K562 (cell line): ENCODE measurements around the gene FBN1. TPM values are rescaled to one million over a fixed set of nuclear protein-coding genes. Genes with fewer than 3 reads are reported as not detected.
A peak's percentile ranks its signal among the peaks of the same experiment; 100 is the strongest.

Source experiments
- ATAC-seq: fragments of 200-7000 bp; cut with Tn5 transposase; 3 replicates; pipeline ENCODE4 v1.9.1; 2020; ENCODE audit warnings: moderate library complexity
- BruUV-seq: library from RNA; stranded (reverse); fragments of 400-500 nt; replicated peaks from 2 replicates; lab custom pipeline; 2021; lab: Mats Ljungman, UMichigan
- CTCF ChIA-PET: fragments of 300-600 bp; formaldehyde crosslinking; extraction: SDS; loops from one replicate; lab custom pipeline; 2021; ENCODE audit warnings: low intra/inter-chr PET ratio; lab: Yijun Ruan, JAX
- POLR2A ChIA-PET: fragments of 300-600, 350-650 bp; sonication (Branson Sonifier 250); formaldehyde crosslinking; extraction: SDS; loops from one replicate; lab custom pipeline; 2021; ENCODE audit warnings: antibody characterized with exemption, inconsistent platforms; lab: Yijun Ruan, JAX
- DNase-seq, 4 experiments: peaks; one replicate each; pipeline versions ENCODE4 v3.0.0 to v3.0.0-alpha.2; 2011 to 2018; ENCODE audit warnings: low spot score in 3 of 4, mixed read lengths in 3 of 4; ENCODE audit errors: extremely low read depth in 1 of 4
- FAIRE-seq: peaks from 2 replicates; lab custom pipeline; 2011; peaks lifted over from hg19 to GRCh38; lab: Jason Lieb, UNC
- H2AFZ ChIP-seq: 2 replicates; pipeline ENCODE4 v1.6.0; 2011; ENCODE audit warnings: low read depth, low read length, control low read depth, inconsistent platforms
- H3K27ac ChIP-seq: fragments of 200-600 bp; 3 replicates; pipeline ENCODE4 v1.8.0; 2011; ENCODE audit warnings: low read depth, mild to moderate bottlenecking, control low read depth, inconsistent platforms, low read length, moderate library complexity, mixed read lengths; ENCODE audit errors: extremely low read depth
- H3K27me3 ChIP-seq, 2 experiments: fragments of 300-600 bp in 1 of 2; 2 replicates in 1 of 2; 3 replicates in 1 of 2; pipeline versions ENCODE4 v1.6.0 to v1.8.0; 2011; ENCODE audit warnings: inconsistent platforms in 2 of 2, low read length in 2 of 2, mild to moderate bottlenecking in 1 of 2, mixed read lengths in 1 of 2, moderate library complexity in 1 of 2; ENCODE audit not compliant: control insufficient read depth in 2 of 2, insufficient read depth in 2 of 2
- H3K36me3 ChIP-seq: fragments of 300-600 bp; 3 replicates; pipeline ENCODE4 v1.8.0; 2011; ENCODE audit warnings: mild to moderate bottlenecking, low read length, inconsistent platforms; ENCODE audit not compliant: control insufficient read depth, insufficient read depth
- H3K4me1 ChIP-seq, 2 experiments: fragments of 200-600 bp in 1 of 2; replicated peaks in 1 of 2; 2 replicates in 1 of 2; 3 replicates in 1 of 2; pipeline versions ENCODE4 v1.5.1 to v1.8.0; 2011; ENCODE audit warnings: inconsistent platforms in 2 of 2, low read length in 2 of 2, mild to moderate bottlenecking in 1 of 2, mixed read lengths in 1 of 2, moderate library complexity in 1 of 2; ENCODE audit not compliant: control insufficient read depth in 2 of 2, insufficient read depth in 2 of 2
- H3K4me2 ChIP-seq: 2 replicates; pipeline ENCODE4 v1.6.1; 2011; ENCODE audit warnings: low read length, control low read depth, inconsistent platforms, mixed read lengths; ENCODE audit not compliant: insufficient read depth
- H3K4me3 ChIP-seq: fragments of 200-600 bp; sonication (generic), shearing (Covaris generic); 2 replicates; pipeline ENCODE4 v1.5.1; 2016; ENCODE audit warnings: control low read depth, inconsistent platforms
- H3K79me2 ChIP-seq: fragments of 200-600 bp; 3 replicates; pipeline ENCODE4 v1.8.0; 2011; ENCODE audit warnings: low read length, inconsistent platforms; ENCODE audit not compliant: control insufficient read depth, insufficient read depth
- H3K9ac ChIP-seq, 2 experiments: 2 replicates each; pipeline versions ENCODE4 v1.6.0 to v1.6.1; 2011; ENCODE audit warnings: low read depth in 2 of 2, low read length in 2 of 2, control low read depth in 1 of 2, inconsistent platforms in 1 of 2, mild to moderate bottlenecking in 1 of 2, mixed read lengths in 1 of 2; ENCODE audit not compliant: insufficient read depth in 1 of 2
- H3K9me1 ChIP-seq: one replicate; pipeline ENCODE4 v1.6.0; 2011; ENCODE audit warnings: inconsistent platforms, mild to moderate bottlenecking, low read length, moderate library complexity; ENCODE audit not compliant: control insufficient read depth, insufficient read depth
- H3K9me3 ChIP-seq: replicated peaks from 2 replicates; pipeline ENCODE4 v1.5.1; 2011; ENCODE audit warnings: low read depth, low read length, inconsistent platforms; ENCODE audit not compliant: control insufficient read depth, insufficient read depth
- H4K20me1 ChIP-seq: replicated peaks from 2 replicates; pipeline ENCODE4 v1.6.1; 2011; ENCODE audit warnings: low read length, inconsistent platforms, mixed read lengths; ENCODE audit not compliant: control insufficient read depth, insufficient read depth
- DACH1 ChIP-seq: fragments of 450-650 bp; IDR thresholded peaks from 2 replicates; pipeline ENCODE4 v1.6.1; 2018; ENCODE audit not compliant: partially characterized antibody
- EP400 ChIP-seq: fragments of 450-650 bp; IDR thresholded peaks from 2 replicates; pipeline ENCODE4 v1.6.1; 2017; ENCODE audit warnings: antibody characterized with exemption, mild to moderate bottlenecking, moderate library complexity
- FOXJ3 ChIP-seq: sonication (generic); formaldehyde crosslinking; IDR thresholded peaks from 2 replicates; pipeline ENCODE4 v1.4.0; 2020; ENCODE audit warnings: mild to moderate bottlenecking, missing genetic modification reagents
- FOXO4 ChIP-seq: fragments of 450-650 bp; formaldehyde crosslinking; IDR thresholded peaks from 2 replicates; pipeline ENCODE4 v1.4.0; 2020; ENCODE audit warnings: mild to moderate bottlenecking, moderate library complexity
- HCFC1 ChIP-seq: IDR thresholded peaks from 2 replicates; pipeline ENCODE4 v1.6.1; 2012; ENCODE audit warnings: low read depth, low read length, improper control_type of control experiment
- KDM1A ChIP-seq, 2 experiments: fragments of 450-650 bp; IDR thresholded peaks; 2 replicates each; pipeline ENCODE4 v1.6.1; 2016; ENCODE audit warnings: mild to moderate bottlenecking in 2 of 2
- MXI1 ChIP-seq: IDR thresholded peaks from 2 replicates; pipeline ENCODE4 v1.6.1; 2011; ENCODE audit warnings: low read depth, mild to moderate bottlenecking, improper control_type of control experiment, low read length
- PRPF4 ChIP-seq: fragments of 200-400 bp; formaldehyde crosslinking; IDR thresholded peaks from one replicate; pipeline ENCODE4 v1.6.1; 2017; ENCODE audit warnings: low read length, low read depth, mild to moderate bottlenecking; ENCODE audit not compliant: insufficient read depth, poor library complexity, severe bottlenecking
- RFX1 ChIP-seq: fragments of 450-650 bp; IDR thresholded peaks from 2 replicates; pipeline ENCODE4 v1.6.1; 2016; ENCODE audit warnings: mild to moderate bottlenecking, moderate library complexity
- SRSF9 ChIP-seq: fragments of 200-400 bp; formaldehyde crosslinking; IDR thresholded peaks from 2 replicates; pipeline ENCODE4 v1.6.1; 2017; ENCODE audit warnings: low read depth, low read length, borderline replicate concordance
- TCFL5 ChIP-seq: fragments of 250-450 bp; sonication (Bioruptor Pico); conservative IDR thresholded peaks from 2 replicates; pipeline ENCODE4 v1.6.1; 2021; ENCODE audit warnings: mild to moderate bottlenecking, moderate library complexity, matching md5 sums
- U2AF1 ChIP-seq: fragments of 200-400 bp; formaldehyde crosslinking; optimal IDR thresholded peaks from 2 replicates; pipeline ENCODE3; 2017; ENCODE audit warnings: mild to moderate bottlenecking, low read depth, low read length, moderate library complexity
- WHSC1 ChIP-seq: IDR thresholded peaks from one replicate; pipeline ENCODE4 v1.6.1; 2012; ENCODE audit warnings: low read length, control low read depth, inconsistent platforms
- ZBTB34 ChIP-seq: fragments of 250-450 bp; sonication (Bioruptor Pico); IDR thresholded peaks from 2 replicates; pipeline ENCODE4 v1.8.0; 2021; ENCODE audit warnings: mild to moderate bottlenecking, moderate library complexity
- ZKSCAN8 ChIP-seq: fragments of 200-800 bp; sonication (Bioruptor generic); IDR thresholded peaks from 2 replicates; pipeline ENCODE4 v1.6.1; 2016; ENCODE audit warnings: missing genetic modification characterization, missing compliant biosample characterization
- ZNF224 ChIP-seq: sonication (generic); formaldehyde crosslinking; IDR thresholded peaks from 2 replicates; pipeline ENCODE4 v1.8.0; 2022; ENCODE audit warnings: mild to moderate bottlenecking, missing genetic modification reagents
- ZNF239 ChIP-seq: fragments of 250-450 bp; sonication (Bioruptor Pico); IDR thresholded peaks from 2 replicates; pipeline ENCODE4 v1.4.0; 2020; ENCODE audit warnings: mild to moderate bottlenecking
- ZNF696 ChIP-seq: fragments of 250-450 bp; sonication (Bioruptor Pico); conservative IDR thresholded peaks from 2 replicates; pipeline ENCODE4 v1.4.0; 2020; ENCODE audit warnings: mild to moderate bottlenecking, moderate library complexity
- WGBS: fragments of 100-300 bp; shearing (Covaris generic); methylation state at CpG from one replicate; pipeline ENCODE4 v1.1.6; 2016; ENCODE audit warnings: low coverage, mixed read lengths; ENCODE audit not compliant: insufficient coverage; ENCODE audit errors: missing lambda C conversion rate; 5-methylcytosine and 5-hydroxymethylcytosine counted together
- in situ Hi-C: fragments of 300-500 bp; cut with MboI; formaldehyde crosslinking; loops from 4 replicates; pipeline ENCODE4 v1.15.0; 2018; ENCODE audit warnings: inconsistent platforms, mixed read lengths
- intact Hi-C: fragments of 100-400 bp; cut with micrococcal nuclease; formaldehyde crosslinking; loops from 2 replicates; pipeline ENCODE4 v1.14.2; 2022
- polyA plus RNA-seq, 8 experiments: library from polyadenylated mRNA; depleted of rRNA in 4 of 8; stranded (reverse) in 5 of 8; unstranded in 3 of 8; fragments of >200 nt; fragmentation: Nextera tagmentation in 2 of 8; fragmentation: Illumina TruSeq in 1 of 8; extraction: Ambion mirVana in 2 of 8; extraction: Trizol in 1 of 8; gene quantifications; 2 replicates each; pipeline versions ENCODE4 v1.2.1 to v1.2.3, GENCODE V29; 2011 to 2014; ENCODE audit warnings: inconsistent platforms in 1 of 8, missing spikeins in 1 of 8
- total RNA-seq, 7 experiments: library from RNA; depleted of rRNA in 6 of 7; stranded (reverse); fragments of >200 nt in 6 of 7; fragmentation: Illumina TruSeq in 2 of 7; extraction: Trizol in 2 of 7; gene quantifications; 2 replicates each; pipeline versions ENCODE4 v1.2.1 to v1.2.3, GENCODE V29; 2011 to 2021; ENCODE audit warnings: low replicate concordance in 1 of 7
- TF ChIP-seq, protein P1 (sequence below), 2 experiments: fragments of 450-650 bp in 1 of 2; sonication (generic) in 1 of 2; formaldehyde crosslinking; conservative IDR thresholded peaks; 2 replicates each; pipeline versions ENCODE4 v1.4.0 to v1.8.1; 2020 to 2022; ENCODE audit warnings: mild to moderate bottlenecking in 1 of 2, missing genetic modification reagents in 1 of 2

The FBN1 gene
- total and polyA plus RNA-seq, 9 of the 15 experiments (the other 6 are each of a cell fraction or from before 2014, with no cell fraction given) = 0.15 to 1.2 (median 0.60) TPM

GRCh38 chr15:48590723-48591122 lies 54.8 kb downstream of the FBN1 start:
- intact Hi-C loops (no loop called here), in situ Hi-C loops (no loop called here)
- Histone ChIP-seq H3K79me2 (no peaks in the 10 kb centered on the region), H2AFZ (no peak overlapping the region), H3K4me3 (no peak overlapping the region), H4K20me1 (no peaks in the 10 kb centered on the region), H3K9me1 (no peaks in the 10 kb centered on the region), H3K36me3 (no peaks in the 10 kb centered on the region; the same call in 2 of the 3 replicates), H3K27me3 (no peaks in the 10 kb centered on the region), H3K4me1 (peaks cover 3 to 17% of the 10 kb centered on the region in 2 experiments; a peak in 3 of 5 replicates), H3K9me3 (no peaks in the 10 kb centered on the region), H3K9ac (no peak overlapping the region), H3K27ac (no peak overlapping the region), H3K4me2 (peak overlapping the region; percentile 9; the same call in 1 of the 2 replicates)
- no TSS peak for BruUV-seq
- ATAC-seq (peak; percentile 69), FAIRE-seq (peak; percentile 83), DNase-seq (peak; percentile 34 to 66 (median 38))
- ChIA-PET CTCF (no interaction called here), POLR2A (interaction anchor here (1.4 kb wide), 1 partner anchor 11 kb away, joined by 6 read pairs; no protein-coding TSS in a partner anchor)
- WGBS = 0% methylated on average over 1 of the region's 1 CpG
- TF ChIP-seq MXI1 = no peak
- TF ChIP-seq ZKSCAN8 (CRISPR knock-in tag) = peak; percentile 27; the same call in 1 of the 2 replicates
- no peak for TF ChIP-seq PRPF4
- TF ChIP-seq ZNF224 (CRISPR knock-in tag) = no peak
- peak; percentile 28; the same call in 1 of the 2 replicates for TF ChIP-seq EP400
- TF ChIP-seq WHSC1 = no peak
- no peak for TF ChIP-seq TCFL5
- no peak for TF ChIP-seq HCFC1
- TF ChIP-seq FOXO4 (CRISPR knock-in tag) = no peak
- no peak for TF ChIP-seq SRSF9
- TF ChIP-seq ZNF239 (CRISPR knock-in tag) = no peak
- no peak for TF ChIP-seq ZBTB34 (CRISPR knock-in tag)
- no peak for TF ChIP-seq ZNF696 (CRISPR knock-in tag)
- TF ChIP-seq DACH1 = peak; percentile 10
- TF ChIP-seq, protein P1, sequence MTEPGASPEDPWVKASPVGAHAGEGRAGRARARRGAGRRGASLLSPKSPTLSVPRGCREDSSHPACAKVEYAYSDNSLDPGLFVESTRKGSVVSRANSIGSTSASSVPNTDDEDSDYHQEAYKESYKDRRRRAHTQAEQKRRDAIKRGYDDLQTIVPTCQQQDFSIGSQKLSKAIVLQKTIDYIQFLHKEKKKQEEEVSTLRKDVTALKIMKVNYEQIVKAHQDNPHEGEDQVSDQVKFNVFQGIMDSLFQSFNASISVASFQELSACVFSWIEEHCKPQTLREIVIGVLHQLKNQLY (CRISPR knock-in tag; conservative IDR thresholded peaks at IDR 0.05) = no peak
- TF ChIP-seq FOXJ3 (CRISPR knock-in tag) = no peak
- TF ChIP-seq KDM1A (IDR thresholded peaks at IDR 0.05) = peak in 1 of 2 experiments; percentile 45; a peak in 1 of 4 replicates
- no peak for TF ChIP-seq U2AF1
- TF ChIP-seq RFX1 = no peak
